CD14-positive monocyte (primary cell): ENCODE measurements around the gene UBXN6. TPM values are rescaled to one million over a fixed set of nuclear protein-coding genes. Genes with fewer than 3 reads are reported as not detected.

Source experiments
- DNase-seq, 3 donors: peaks; one replicate each; pipeline ENCODE4 v3.0.0-alpha.2; 2011 to 2022
- H2AFZ ChIP-seq: 2 replicates; pipeline ENCODE4 v1.6.0; 2012; ENCODE audit warnings: mild to moderate bottlenecking, low read depth, low read length, inconsistent platforms; ENCODE audit not compliant: insufficient read depth, poor library complexity, severe bottlenecking
- H3K27ac ChIP-seq, 2 donors: 1 replicate in 1 of 2; 2 replicates in 1 of 2; pipeline ENCODE4 v1.5.1; 2012 to 2013; ENCODE audit warnings: low read length in 2 of 2, control low read depth in 1 of 2, inconsistent platforms in 1 of 2, low read depth in 1 of 2, mild to moderate bottlenecking in 1 of 2
- H3K27me3 ChIP-seq, 2 donors: one replicate each; pipeline versions ENCODE4 v1.6.0 to v1.6.1; 2011 to 2013; ENCODE audit warnings: low read length in 2 of 2; ENCODE audit not compliant: control insufficient read depth in 2 of 2, insufficient read depth in 2 of 2
- H3K36me3 ChIP-seq, 2 donors: replicated peaks in 1 of 2; 1 replicate in 1 of 2; 2 replicates in 1 of 2; pipeline versions ENCODE4 v1.5.1 to v1.6.1; 2012 to 2013; ENCODE audit warnings: low read length in 2 of 2, control low read depth in 1 of 2, inconsistent platforms in 1 of 2, mild to moderate bottlenecking in 1 of 2; ENCODE audit not compliant: insufficient read depth in 2 of 2, control insufficient read depth in 1 of 2
- H3K4me1 ChIP-seq, 2 donors: 1 replicate in 1 of 2; 2 replicates in 1 of 2; pipeline versions ENCODE4 v1.5.1 to v1.6.1; 2012 to 2013; ENCODE audit warnings: low read length in 2 of 2, control low read depth in 1 of 2, inconsistent platforms in 1 of 2, mild to moderate bottlenecking in 1 of 2, moderate library complexity in 1 of 2; ENCODE audit not compliant: insufficient read depth in 2 of 2, control insufficient read depth in 1 of 2
- H3K4me2 ChIP-seq: replicated peaks from 2 replicates; pipeline ENCODE3; 2012; ENCODE audit warnings: low read length, moderate library complexity, mild to moderate bottlenecking; ENCODE audit not compliant: poor library complexity, severe bottlenecking; ENCODE audit errors: extremely low read depth
- H3K4me3 ChIP-seq, 3 experiments: fragments of 200-600 bp in 1 of 3; sonication (generic) in 1 of 3; replicated peaks in 1 of 3; 1 replicate in 2 of 3; 2 replicates in 1 of 3; pipeline ENCODE4 v1.5.1; 2011 to 2013; ENCODE audit warnings: low read length in 3 of 3, mild to moderate bottlenecking in 3 of 3, control low read depth in 2 of 3, low read depth in 2 of 3, inconsistent platforms in 1 of 3, moderate library complexity in 1 of 3
- H3K79me2 ChIP-seq: 2 replicates; pipeline ENCODE4 v1.6.0; 2012; ENCODE audit warnings: mild to moderate bottlenecking, control low read depth, inconsistent platforms, low read length, moderate library complexity; ENCODE audit not compliant: insufficient read depth
- H3K9ac ChIP-seq: 2 replicates; pipeline ENCODE4 v1.6.0; 2017; ENCODE audit warnings: low read length, mild to moderate bottlenecking; ENCODE audit not compliant: insufficient read depth, poor library complexity, severe bottlenecking
- H3K9me3 ChIP-seq, 2 donors: replicated peaks in 1 of 2; 1 replicate in 1 of 2; 2 replicates in 1 of 2; pipeline versions ENCODE4 v1.5.1 to v1.6.1; 2012 to 2013; ENCODE audit warnings: low read length in 2 of 2, control low read depth in 1 of 2; ENCODE audit not compliant: control insufficient read depth in 1 of 2, insufficient read depth in 1 of 2
- H4K20me1 ChIP-seq: 2 replicates; pipeline ENCODE4 v1.6.0; 2012; ENCODE audit warnings: mild to moderate bottlenecking, low read length, control low read depth, moderate library complexity; ENCODE audit not compliant: insufficient read depth
- H3K27ac Mint-ChIP-seq, 7 donors: one replicate each; pipeline ENCODE4 v1.8.0; 2020; ENCODE audit warnings: mild to moderate bottlenecking in 7 of 7, mixed read lengths in 7 of 7, moderate library complexity in 6 of 7, inconsistent platforms in 2 of 7
- H3K27me3 Mint-ChIP-seq, 3 donors: one replicate each; pipeline ENCODE4 v1.8.0; 2021 to 2022; ENCODE audit warnings: low read depth in 3 of 3, mild to moderate bottlenecking in 3 of 3, mixed read lengths in 3 of 3, moderate library complexity in 3 of 3, inconsistent platforms in 1 of 3
- H3K36me3 Mint-ChIP-seq, 2 donors: one replicate each; pipeline ENCODE4 v1.8.0; 2020; ENCODE audit warnings: mixed read lengths in 2 of 2, inconsistent platforms in 1 of 2, mild to moderate bottlenecking in 1 of 2
- H3K4me1 Mint-ChIP-seq: one replicate; pipeline ENCODE4 v1.8.0; 2020; ENCODE audit warnings: mild to moderate bottlenecking, mixed read lengths
- H3K4me3 Mint-ChIP-seq, 2 donors: one replicate each; pipeline ENCODE4 v1.8.0; 2020; ENCODE audit warnings: mild to moderate bottlenecking in 2 of 2, mixed read lengths in 2 of 2, moderate library complexity in 1 of 2
- H3K9me3 Mint-ChIP-seq, 7 donors: one replicate each; pipeline ENCODE4 v1.8.0; 2020 to 2022; ENCODE audit warnings: mixed read lengths in 7 of 7, mild to moderate bottlenecking in 6 of 7, moderate library complexity in 6 of 7, inconsistent platforms in 2 of 7
- CTCF ChIP-seq: fragments of 200-600 bp; IDR thresholded peaks from one replicate; pipeline ENCODE4 v1.8.0; 2022; ENCODE audit warnings: antibody characterized with exemption, mild to moderate bottlenecking
- WGBS: methylation state at CpG from one replicate; pipeline ENCODE4 v1.1.5; 2013; ENCODE audit warnings: missing lambda C conversion rate; ENCODE audit not compliant: insufficient coverage; 5-methylcytosine and 5-hydroxymethylcytosine counted together
- intact Hi-C, 2 donors: fragments of 100-400 bp; cut with micrococcal nuclease; formaldehyde crosslinking; loops; one replicate each; pipeline versions ENCODE4 v1.15.0 to v1.15.1; 2023
- polyA plus RNA-seq, 3 donors: library from polyadenylated mRNA; depleted of rRNA in 1 of 3; unstranded in 2 of 3; stranded (reverse) in 1 of 3; fragments of 300-500 nt in 2 of 3; fragments of >200 nt in 1 of 3; fragmentation: Illumina TruSeq in 2 of 3; gene quantifications; 1 replicate in 2 of 3; 2 replicates in 1 of 3; pipeline ENCODE4 v1.2.3, GENCODE V29; 2012 to 2021

The UBXN6 gene
- polyA plus RNA-seq, 3 donors, result 3.8 to 64.5 (median 5.4) TPM

- peaks cover 0 to 1% (median 0%) of the 10 kb centered on the region in 3 donors for H3K27me3 Mint-ChIP-seq
- no peak overlapping the region for H3K9ac ChIP-seq
Observed at GRCh38 chr19:4477034-4477801, 19.6 kb upstream of the UBXN6 start.

More at GRCh38 chr19:4477034-4477801, 19.6 kb upstream of the UBXN6 start:
- H3K4me3 ChIP-seq, result no peak overlapping the region
- peaks cover 23 to 45% of the 10 kb centered on the region in 2 donors for H3K36me3 ChIP-seq
- DNase-seq, result no peak
- no peak for TF ChIP-seq CTCF
- no peak overlapping the region for H3K27ac Mint-ChIP-seq
- no peak overlapping the region for H2AFZ ChIP-seq
- 92% methylated on average over 12 of the region's 16 CpGs for WGBS
- no peaks in the 10 kb centered on the region for H3K27me3 ChIP-seq
- no peaks in the 10 kb centered on the region for H3K9me3 Mint-ChIP-seq
- peaks cover 23 to 25% of the 10 kb centered on the region in 2 donors for H3K4me1 ChIP-seq
- peaks cover 26% of the 10 kb centered on the region for H4K20me1 ChIP-seq
- intact Hi-C loops, result no loop called here
- H3K9me3 ChIP-seq, result no peaks in the 10 kb centered on the region
- peaks cover 19% of the 10 kb centered on the region for H3K4me1 Mint-ChIP-seq
- no peak overlapping the region for H3K4me2 ChIP-seq
- no peak overlapping the region for H3K4me3 Mint-ChIP-seq
- H3K79me2 ChIP-seq, result peaks cover 17% of the 10 kb centered on the region
- peaks cover 20 to 61% of the 10 kb centered on the region in 2 donors for H3K36me3 Mint-ChIP-seq
- H3K27ac ChIP-seq, result no peak overlapping the region
